ENCODE results near the gene ZNF48.
A peak's percentile ranks its signal among the peaks of the same experiment; 100 is the strongest.

Gene ZNF48

GRCh38 chr16:30444231-30445148 is 49.3 kb downstream of the ZNF48 start:
- Histone ChIP-seq H3K4me3 (ENCODE audit: insufficient read depth in 1 of 2, low read depth in 1 of 2, low read length in 2 of 2) (peak overlapping the region; percentile 79 to 95), H2BK5ac (ENCODE audit: low read depth, low read length, poor library complexity, severe bottlenecking) (no peak overlapping the region), H2AK5ac (ENCODE audit: low read length, severe bottlenecking) (no peak overlapping the region), H2BK15ac (ENCODE audit: low read depth, poor library complexity, severe bottlenecking) (no peak overlapping the region), H3K4ac (ENCODE audit: low read depth in 1 of 2, low read length in 2 of 2) (peak overlapping the region; percentile 0 to 16), H2AFZ (ENCODE audit: low read depth, low read length) (no peak overlapping the region), H3K79me1 (replicated peaks; ENCODE audit: low read length, poor library complexity, severe bottlenecking) (peaks cover 11% of the 10 kb centered on the region), H3K23ac (ENCODE audit: low read length in 2 of 2) (no peak overlapping the region), H4K8ac (ENCODE audit: low read length) (peak overlapping the region; percentile 14), H3K9ac (ENCODE audit: low read length) (peak overlapping the region; percentile 99), H3K36me3 (ENCODE audit: control insufficient read depth in 1 of 2, insufficient read depth in 2 of 2, low read depth in 1 of 2, low read length in 2 of 2) (peaks cover 4 to 20% of the 10 kb centered on the region in 2 experiments), H3K27ac (ENCODE audit: low read length, poor library complexity, severe bottlenecking) (peak overlapping the region; percentile 17), H2BK120ac (ENCODE audit: low read depth, low read length) (no peak overlapping the region), H3K4me2 (ENCODE audit: low read length, poor library complexity, severe bottlenecking) (peak overlapping the region; percentile 82), H3K18ac (ENCODE audit: low read depth in 1 of 2, low read length in 2 of 2) (peak overlapping the region; percentile 1 to 92), H3K27me3 (ENCODE audit: control insufficient read depth in 1 of 2, insufficient read depth in 1 of 2, low read length in 2 of 2) (no peaks in the 10 kb centered on the region), H3K9me3 (ENCODE audit: control insufficient read depth, low read length) (no peaks in the 10 kb centered on the region), H4K91ac (ENCODE audit: low read length) (peak overlapping the region; percentile 81), H2BK12ac (ENCODE audit: low read length in 2 of 2) (no peak overlapping the region), H3K4me1 (ENCODE audit: control insufficient read depth, insufficient read depth, low read depth, low read length) (peaks cover 7% of the 10 kb centered on the region), H3K14ac (ENCODE audit: low read length in 2 of 2) (no peak overlapping the region)
- DNase-seq = no peak
- WGBS = 98% methylated on average over 29 of the region's 29 CpGs

- Histone ChIP-seq H3K4me3 (ENCODE audit: insufficient read depth in 1 of 2, low read depth in 1 of 2, low read length in 2 of 2) (peak overlapping the region; percentile 79 to 95), H2BK5ac (ENCODE audit: low read depth, low read length, poor library complexity, severe bottlenecking) (no peak overlapping the region), H3K9me3 (ENCODE audit: control insufficient read depth, low read length) (no peaks in the 10 kb centered on the region), H2BK120ac (ENCODE audit: low read depth, low read length) (peak overlapping the region; percentile 71), H4K91ac (ENCODE audit: low read length) (peak overlapping the region; percentile 81), H2BK15ac (ENCODE audit: low read depth, poor library complexity, severe bottlenecking) (no peak overlapping the region), H3K18ac (ENCODE audit: low read depth in 1 of 2, low read length in 2 of 2) (peak overlapping the region; percentile 40 to 92), H3K4me1 (ENCODE audit: control insufficient read depth, insufficient read depth, low read depth, low read length) (peaks cover 7% of the 10 kb centered on the region), H3K9ac (ENCODE audit: low read length) (peak overlapping the region; percentile 99), H3K4ac (ENCODE audit: low read depth in 1 of 2, low read length in 2 of 2) (peak overlapping the region; percentile 0 to 16), H3K4me2 (ENCODE audit: low read length, poor library complexity, severe bottlenecking) (peak overlapping the region; percentile 82), H3K27me3 (ENCODE audit: control insufficient read depth in 1 of 2, insufficient read depth in 1 of 2, low read length in 2 of 2) (no peaks in the 10 kb centered on the region), H2AFZ (ENCODE audit: low read depth, low read length) (peak overlapping the region; percentile 7), H4K8ac (ENCODE audit: low read length) (peak overlapping the region; percentile 14), H2AK5ac (ENCODE audit: low read length, severe bottlenecking) (no peak overlapping the region), H3K14ac (ENCODE audit: low read length in 2 of 2) (no peak overlapping the region), H3K79me1 (replicated peaks; ENCODE audit: low read length, poor library complexity, severe bottlenecking) (peaks cover 11% of the 10 kb centered on the region), H3K36me3 (ENCODE audit: control insufficient read depth in 1 of 2, insufficient read depth in 2 of 2, low read depth in 1 of 2, low read length in 2 of 2) (peaks cover 4 to 20% of the 10 kb centered on the region in 2 experiments), H2BK12ac (ENCODE audit: low read length in 2 of 2) (no peak overlapping the region), H3K27ac (ENCODE audit: low read length, poor library complexity, severe bottlenecking) (peak overlapping the region; percentile 17), H3K23ac (ENCODE audit: low read length in 2 of 2) (no peak overlapping the region)
- no peak for DNase-seq
- WGBS = 54% methylated on average over 11 of the region's 11 CpGs
Measured at GRCh38 chr16:30445149-30445407, 49.9 kb downstream of the ZNF48 start.

DNA sequence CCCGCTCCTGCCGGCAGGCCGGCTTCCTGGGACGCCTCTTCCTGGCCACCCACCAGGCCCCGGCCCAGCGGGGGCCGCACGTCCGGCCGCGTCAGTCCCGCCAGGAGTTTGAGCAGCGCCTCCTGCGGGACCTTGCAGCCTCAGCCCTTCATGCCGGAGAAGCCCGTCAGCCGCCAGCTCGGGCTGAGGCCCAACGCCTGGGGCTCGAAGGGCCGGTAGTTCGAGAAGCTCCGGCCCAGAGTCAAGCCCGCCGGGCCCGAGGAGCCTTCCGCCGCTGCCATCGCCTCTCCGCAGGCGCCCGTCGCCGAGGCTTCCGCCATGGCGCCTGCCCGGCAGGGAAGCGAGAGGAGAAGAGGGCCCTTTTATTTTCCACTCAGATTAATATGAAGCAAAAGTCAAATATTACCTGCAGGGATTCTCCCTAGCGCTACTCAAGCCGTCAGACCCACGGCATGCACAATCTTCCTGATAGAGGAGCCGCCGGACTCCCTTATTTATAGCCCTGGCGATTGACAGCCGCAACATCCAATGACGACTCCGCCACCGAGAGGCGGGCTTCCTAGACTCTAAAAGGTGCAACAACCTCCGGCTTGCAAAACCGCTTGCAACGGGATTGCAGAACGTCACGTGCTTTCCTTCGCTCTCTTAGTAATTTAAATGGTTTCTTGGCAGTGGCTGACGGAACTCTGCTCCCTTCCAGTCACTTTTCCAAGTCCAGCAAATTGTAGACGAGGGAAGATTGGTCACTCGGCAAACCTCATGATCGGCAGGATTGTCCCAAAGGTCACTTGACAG is 50.4 kb downstream of the ZNF48 start, which contains the start of gene SEPHS2:
TSS of gene SEPHS2 (minus strand) at position 467 of the 795 bp plus-strand sequence. CDS start at position 320, 147 bp downstream.
- peak within 1 kb of the TSS; percentile 87 to 92 for H3K18ac ChIP-seq (ENCODE audit: low read depth in 1 of 2, low read length in 2 of 2)
- H3K4me2 ChIP-seq (ENCODE audit: low read length, poor library complexity, severe bottlenecking) = peak within 1 kb of the TSS; percentile 82
- H3K14ac ChIP-seq (ENCODE audit: low read length in 2 of 2) = no peak within 1 kb of the TSS
- H3K23ac ChIP-seq (ENCODE audit: low read length in 2 of 2) = no peak within 1 kb of the TSS
- peak within 1 kb of the TSS; percentile 81 for H4K91ac ChIP-seq (ENCODE audit: low read length)
- peak; percentile 98 for DNase-seq
- H2BK5ac ChIP-seq (ENCODE audit: low read depth, low read length, poor library complexity, severe bottlenecking) = peak within 1 kb of the TSS; percentile 75
- H3K27me3 ChIP-seq (ENCODE audit: control insufficient read depth in 1 of 2, insufficient read depth in 1 of 2, low read length in 2 of 2) = no peaks in the 10 kb centered on the region
- peak within 1 kb of the TSS; percentile 71 for H2BK120ac ChIP-seq (ENCODE audit: low read depth, low read length)
- peaks cover 11% of the 10 kb centered on the region for H3K79me1 ChIP-seq (replicated peaks; ENCODE audit: low read length, poor library complexity, severe bottlenecking)
- H3K4me1 ChIP-seq (ENCODE audit: control insufficient read depth, insufficient read depth, low read depth, low read length) = peaks cover 7% of the 10 kb centered on the region
- peak within 1 kb of the TSS; percentile 89 for H3K27ac ChIP-seq (ENCODE audit: low read length, poor library complexity, severe bottlenecking)
- H4K8ac ChIP-seq (ENCODE audit: low read length) = peak within 1 kb of the TSS; percentile 83
- H2BK15ac ChIP-seq (ENCODE audit: low read depth, poor library complexity, severe bottlenecking) = peak within 1 kb of the TSS; percentile 73
- no peaks in the 10 kb centered on the region for H3K9me3 ChIP-seq (ENCODE audit: control insufficient read depth, low read length)
- H3K4me3 ChIP-seq (ENCODE audit: insufficient read depth in 1 of 2, low read depth in 1 of 2, low read length in 2 of 2) = peak within 1 kb of the TSS; percentile 79 to 95
- WGBS = 2% methylated on average over 57 of the region's 59 CpGs
- H2AFZ ChIP-seq (ENCODE audit: low read depth, low read length) = peak within 1 kb of the TSS; percentile 79
- H3K4ac ChIP-seq (ENCODE audit: low read depth in 1 of 2, low read length in 2 of 2) = peak within 1 kb of the TSS; percentile 16 to 74
- H2AK5ac ChIP-seq (ENCODE audit: low read length, severe bottlenecking) = no peak within 1 kb of the TSS
- peak within 1 kb of the TSS; percentile 99 for H3K9ac ChIP-seq (ENCODE audit: low read length)
- H2BK12ac ChIP-seq (ENCODE audit: low read length in 2 of 2) = peak within 1 kb of the TSS in 1 of 2 experiments; percentile 23
- H3K36me3 ChIP-seq (ENCODE audit: control insufficient read depth in 1 of 2, insufficient read depth in 2 of 2, low read depth in 1 of 2, low read length in 2 of 2) = peaks cover 4 to 20% of the 10 kb centered on the region in 2 experiments

DNA sequence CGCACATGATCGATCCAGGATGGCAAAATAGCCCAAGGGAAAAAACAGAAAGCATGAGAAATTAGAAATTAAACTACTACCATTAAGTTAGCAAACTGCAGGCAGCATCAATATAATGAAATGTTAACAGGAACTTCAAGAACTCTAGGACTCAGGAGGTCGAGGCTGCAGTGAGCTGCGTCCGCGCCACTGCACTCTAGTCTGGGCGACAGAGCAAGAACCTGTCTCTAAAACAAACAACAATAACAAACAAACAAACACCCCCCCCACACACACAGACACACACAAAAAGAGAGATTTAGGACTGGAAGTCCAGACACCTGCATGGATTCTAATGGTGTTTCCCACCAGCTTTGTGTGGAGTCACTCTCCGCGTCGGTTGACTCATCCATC is 51.0 kb downstream of the ZNF48 start:
- Histone ChIP-seq H3K9me3 (ENCODE audit: control insufficient read depth, low read length) (no peaks in the 10 kb centered on the region), H2BK5ac (ENCODE audit: low read depth, low read length, poor library complexity, severe bottlenecking) (no peak overlapping the region), H3K14ac (ENCODE audit: low read length in 2 of 2) (no peak overlapping the region), H3K4ac (ENCODE audit: low read depth in 1 of 2, low read length in 2 of 2) (peak overlapping the region in 1 of 2 experiments; percentile 60), H2BK12ac (ENCODE audit: low read length in 2 of 2) (no peak overlapping the region), H2BK15ac (ENCODE audit: low read depth, poor library complexity, severe bottlenecking) (no peak overlapping the region), H2AK5ac (ENCODE audit: low read length, severe bottlenecking) (no peak overlapping the region), H2BK120ac (ENCODE audit: low read depth, low read length) (no peak overlapping the region), H3K4me3 (ENCODE audit: insufficient read depth in 1 of 2, low read depth in 1 of 2, low read length in 2 of 2) (peak overlapping the region in 1 of 2 experiments; percentile 95), H3K79me1 (replicated peaks; ENCODE audit: low read length, poor library complexity, severe bottlenecking) (peaks cover 11% of the 10 kb centered on the region), H4K91ac (ENCODE audit: low read length) (no peak overlapping the region), H2AFZ (ENCODE audit: low read depth, low read length) (peak overlapping the region; percentile 78), H3K36me3 (ENCODE audit: control insufficient read depth in 1 of 2, insufficient read depth in 2 of 2, low read depth in 1 of 2, low read length in 2 of 2) (peaks cover 4 to 20% of the 10 kb centered on the region in 2 experiments), H4K8ac (ENCODE audit: low read length) (peak overlapping the region; percentile 27), H3K9ac (ENCODE audit: low read length) (peak overlapping the region; percentile 99), H3K27me3 (ENCODE audit: control insufficient read depth in 1 of 2, insufficient read depth in 1 of 2, low read length in 2 of 2) (no peaks in the 10 kb centered on the region), H3K27ac (ENCODE audit: low read length, poor library complexity, severe bottlenecking) (peak overlapping the region; percentile 50), H3K4me1 (ENCODE audit: control insufficient read depth, insufficient read depth, low read depth, low read length) (peaks cover 7% of the 10 kb centered on the region), H3K18ac (ENCODE audit: low read depth in 1 of 2, low read length in 2 of 2) (no peak overlapping the region), H3K23ac (ENCODE audit: low read length in 2 of 2) (no peak overlapping the region), H3K4me2 (ENCODE audit: low read length, poor library complexity, severe bottlenecking) (peak overlapping the region; percentile 60)
- DNase-seq = no peak
- 98% methylated on average over 6 of the region's 10 CpGs for WGBS

Data from mesenchymal stem cell (in vitro differentiated cells and primary cell).